OCI-LY1 (cell line): Measurements from ENCODE around the gene CST4.

Experiments
- CTCF ChIP-seq: fragments of 200-600 bp; sonication (generic), shearing (Covaris generic); IDR thresholded peaks from 2 replicates; pipeline ENCODE4 v1.5.1; 2017; ENCODE audit warnings: mild to moderate bottlenecking, antibody characterized with exemption, low read length, moderate library complexity, mixed read lengths
- EZH2 ChIP-seq: fragments of 200-600 bp; sonication (generic), shearing (Covaris generic); IDR thresholded peaks from 2 replicates; pipeline ENCODE4 v1.8.0; 2017; ENCODE audit warnings: borderline replicate concordance, mixed run types, mild to moderate bottlenecking, antibody characterized with exemption, low read length, moderate library complexity, mixed read lengths

GRCh38 chr20:23657202-23657601 lies 31.6 kb downstream of the CST4 start:
- no peak for TF ChIP-seq CTCF
- no peak for TF ChIP-seq EZH2
